ENCODE data around the gene OR2T10.

OR2T10 gene

GRCh38 chr1:248622570-248623001 is 25.1 kb upstream of the OR2T10 start:
- no peak for FAIRE-seq
- DNase-seq (ENCODE audit: insufficient read length) = no peak
- TF ChIP-seq POLR2A (IDR thresholded peaks at IDR 0.05; ENCODE audit: low read depth, low read length) (no peak), TAF1 (IDR thresholded peaks at IDR 0.05; ENCODE audit: borderline replicate concordance, low read depth, low read length) (no peak), POLR2AphosphoS5 (IDR thresholded peaks at IDR 0.05; ENCODE audit: low read depth, low read length) (no peak)

- TF ChIP-seq POLR2A (IDR thresholded peaks at IDR 0.05; ENCODE audit: low read depth, low read length) (no peak), TAF1 (IDR thresholded peaks at IDR 0.05; ENCODE audit: borderline replicate concordance, low read depth, low read length) (no peak), POLR2AphosphoS5 (IDR thresholded peaks at IDR 0.05; ENCODE audit: low read depth, low read length) (no peak)
- FAIRE-seq = no peak
- no peak for DNase-seq (ENCODE audit: insufficient read length)
Observed at GRCh38 chr1:248621770-248622169, 24.3 kb upstream of the OR2T10 start.

- no peak for DNase-seq (ENCODE audit: insufficient read length)
- FAIRE-seq = no peak
- TF ChIP-seq POLR2A (IDR thresholded peaks at IDR 0.05; ENCODE audit: low read depth, low read length) = no peak
- TF ChIP-seq POLR2AphosphoS5 (IDR thresholded peaks at IDR 0.05; ENCODE audit: low read depth, low read length) = no peak
- TF ChIP-seq TAF1 (IDR thresholded peaks at IDR 0.05; ENCODE audit: borderline replicate concordance, low read depth, low read length) = no peak
Observed at GRCh38 chr1:248618878-248619277, 21.4 kb upstream of the OR2T10 start.

GRCh38 chr1:248618119-248618518 is 20.6 kb upstream of the OR2T10 start:
- no peak for DNase-seq (ENCODE audit: insufficient read length)
- FAIRE-seq = no peak
- TF ChIP-seq POLR2AphosphoS5 (IDR thresholded peaks at IDR 0.05; ENCODE audit: low read depth, low read length) = no peak
- no peak for TF ChIP-seq POLR2A (IDR thresholded peaks at IDR 0.05; ENCODE audit: low read depth, low read length)
- TF ChIP-seq TAF1 (IDR thresholded peaks at IDR 0.05; ENCODE audit: borderline replicate concordance, low read depth, low read length) = no peak

GRCh38 chr1:248613742-248614141 is 16.2 kb upstream of the OR2T10 start:
- TF ChIP-seq POLR2A (IDR thresholded peaks at IDR 0.05; ENCODE audit: low read depth, low read length) = no peak
- no peak for TF ChIP-seq POLR2AphosphoS5 (IDR thresholded peaks at IDR 0.05; ENCODE audit: low read depth, low read length)
- no peak for TF ChIP-seq TAF1 (IDR thresholded peaks at IDR 0.05; ENCODE audit: borderline replicate concordance, low read depth, low read length)
- no peak for FAIRE-seq
- no peak for DNase-seq (ENCODE audit: insufficient read length)

DNA sequence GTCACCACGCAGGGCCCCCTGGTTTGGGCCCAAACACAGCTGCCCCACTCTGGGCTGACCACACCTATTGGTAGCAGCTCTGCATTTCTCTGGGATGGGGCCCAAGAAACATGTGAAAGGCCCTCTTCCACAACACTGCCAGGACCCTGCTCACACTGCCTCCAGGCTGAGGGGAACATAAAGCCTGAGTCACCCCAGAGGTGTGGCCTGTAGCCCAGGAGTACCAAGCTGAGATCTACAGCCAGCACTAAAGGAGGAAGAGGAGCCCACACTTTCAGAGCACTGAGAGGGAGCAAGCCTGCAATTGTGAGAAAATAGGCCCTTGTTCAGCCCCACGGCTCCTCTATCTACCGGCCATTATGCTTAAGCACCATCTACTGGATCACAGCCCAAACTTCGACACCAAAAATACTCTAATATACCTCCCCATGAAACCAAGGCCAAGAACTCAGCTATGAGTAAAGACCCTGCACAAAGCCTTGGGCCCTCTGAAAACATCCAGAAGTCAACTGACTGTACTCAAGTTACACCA is 14.4 kb upstream of the OR2T10 start:
- FAIRE-seq (no peak), DNase-seq (ENCODE audit: insufficient read length) (no peak)
- no peak for TF ChIP-seq TAF1 (IDR thresholded peaks at IDR 0.05; ENCODE audit: borderline replicate concordance, low read depth, low read length)
- no peak for TF ChIP-seq POLR2AphosphoS5 (IDR thresholded peaks at IDR 0.05; ENCODE audit: low read depth, low read length)
- TF ChIP-seq POLR2A (IDR thresholded peaks at IDR 0.05; ENCODE audit: low read depth, low read length) = no peak

- FAIRE-seq (no peak), DNase-seq (ENCODE audit: insufficient read length) (no peak)
- TF ChIP-seq POLR2A (IDR thresholded peaks at IDR 0.05; ENCODE audit: low read depth, low read length) = no peak
- TF ChIP-seq POLR2AphosphoS5 (IDR thresholded peaks at IDR 0.05; ENCODE audit: low read depth, low read length) = no peak
- no peak for TF ChIP-seq TAF1 (IDR thresholded peaks at IDR 0.05; ENCODE audit: borderline replicate concordance, low read depth, low read length)
Observed at GRCh38 chr1:248610301-248610700, 12.8 kb upstream of the OR2T10 start.

- FAIRE-seq (no peak), DNase-seq (ENCODE audit: insufficient read length) (no peak)
- TF ChIP-seq POLR2A (IDR thresholded peaks at IDR 0.05; ENCODE audit: low read depth, low read length) (no peak), POLR2AphosphoS5 (IDR thresholded peaks at IDR 0.05; ENCODE audit: low read depth, low read length) (no peak), TAF1 (IDR thresholded peaks at IDR 0.05; ENCODE audit: borderline replicate concordance, low read depth, low read length) (no peak)
Observed at GRCh38 chr1:248599396-248599795, 1.9 kb upstream of the OR2T10 start.

DNA sequence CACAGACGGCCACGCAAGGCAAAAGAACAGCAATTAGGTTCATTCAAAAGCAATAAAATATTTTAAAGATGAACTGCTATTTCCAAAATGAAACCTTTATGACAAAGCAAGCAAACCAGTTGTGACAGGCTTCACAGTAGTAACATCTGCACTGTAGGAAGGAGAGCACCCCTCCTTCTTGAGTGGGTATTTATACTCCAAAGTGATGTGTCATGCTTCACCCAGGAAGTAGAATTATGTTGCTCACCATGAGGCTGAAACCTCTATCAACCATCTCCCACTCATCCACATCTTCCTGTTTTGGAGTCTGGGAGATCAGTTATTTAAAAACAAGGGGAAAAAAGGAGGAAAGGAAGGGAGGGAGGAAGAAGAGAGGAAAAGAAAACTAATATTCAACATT is 885 bp downstream of the OR2T10 start:
- no peak for FAIRE-seq

GRCh38 chr1:248593226-248593625 is 4.3 kb downstream of the OR2T10 start:
- TF ChIP-seq TAF1 (IDR thresholded peaks at IDR 0.05; ENCODE audit: borderline replicate concordance, low read depth, low read length) (no peak), POLR2AphosphoS5 (IDR thresholded peaks at IDR 0.05; ENCODE audit: low read depth, low read length) (no peak), POLR2A (IDR thresholded peaks at IDR 0.05; ENCODE audit: low read depth, low read length) (no peak)

More for the DNA sequence above, 885 bp downstream of the OR2T10 start:
- TF ChIP-seq TAF1 (IDR thresholded peaks at IDR 0.05; ENCODE audit: borderline replicate concordance, low read depth, low read length) (no peak), POLR2A (IDR thresholded peaks at IDR 0.05; ENCODE audit: low read depth, low read length) (no peak), POLR2AphosphoS5 (IDR thresholded peaks at IDR 0.05; ENCODE audit: low read depth, low read length) (no peak)
- DNase-seq (ENCODE audit: insufficient read length) = no peak

DNA sequence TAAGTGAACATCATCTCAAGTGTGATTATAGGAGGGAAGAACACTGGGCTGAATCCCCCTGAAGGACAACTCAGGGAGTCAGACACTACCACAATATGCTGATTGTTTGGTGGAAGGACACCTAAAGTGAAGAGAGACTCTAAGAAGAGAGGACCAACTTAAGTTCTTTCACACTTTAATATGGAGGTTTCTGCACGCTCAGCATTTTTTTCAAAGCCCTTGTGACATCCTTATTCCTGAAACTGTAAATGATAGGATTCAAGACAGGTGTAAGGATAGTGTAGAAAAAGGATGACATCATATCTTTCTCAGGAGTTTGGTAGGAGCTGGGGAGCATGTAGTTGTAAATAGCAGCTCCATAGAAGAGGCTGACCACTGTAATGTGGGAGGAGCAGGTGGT is 4.8 kb downstream of the OR2T10 start:
- TF ChIP-seq POLR2AphosphoS5 (IDR thresholded peaks at IDR 0.05; ENCODE audit: low read depth, low read length) (no peak), TAF1 (IDR thresholded peaks at IDR 0.05; ENCODE audit: borderline replicate concordance, low read depth, low read length) (no peak), POLR2A (IDR thresholded peaks at IDR 0.05; ENCODE audit: low read depth, low read length) (no peak)
- FAIRE-seq (no peak), DNase-seq (ENCODE audit: insufficient read length) (no peak)

More at GRCh38 chr1:248593226-248593625, 4.3 kb downstream of the OR2T10 start:
- FAIRE-seq (no peak), DNase-seq (ENCODE audit: insufficient read length) (no peak)

- TF ChIP-seq POLR2A (IDR thresholded peaks at IDR 0.05; ENCODE audit: low read depth, low read length) = no peak
- TF ChIP-seq TAF1 (IDR thresholded peaks at IDR 0.05; ENCODE audit: borderline replicate concordance, low read depth, low read length) = no peak
- no peak for TF ChIP-seq POLR2AphosphoS5 (IDR thresholded peaks at IDR 0.05; ENCODE audit: low read depth, low read length)
- FAIRE-seq (no peak), DNase-seq (ENCODE audit: insufficient read length) (no peak)
Observed at GRCh38 chr1:248590055-248590454, 7.4 kb downstream of the OR2T10 start.
